HepG2 (cell line): Measurements from ENCODE around the gene RICTOR. TPM values are rescaled to one million over a fixed set of nuclear protein-coding genes. Genes with fewer than 3 reads are reported as not detected.

Experiments used
- ATAC-seq: fragments of 200-7000 bp; cut with Tn5 transposase; 3 replicates; pipeline ENCODE4 v1.9.1; 2020; ENCODE audit warnings: mild to moderate bottlenecking, moderate library complexity
- BruUV-seq: library from RNA; stranded (reverse); fragments of 400-500 nt; replicated peaks from 2 replicates; lab custom pipeline; 2021; lab: Mats Ljungman, UMichigan
- CTCF ChIA-PET: fragments of 300-600 bp; formaldehyde crosslinking; extraction: SDS; loops from one replicate; lab custom pipeline; 2021; ENCODE audit warnings: low total read pairs, inconsistent platforms, low intra/inter-chr PET ratio; lab: Yijun Ruan, JAX
- POLR2A ChIA-PET: fragments of 350-600 bp; sonication (Branson Sonifier 250); formaldehyde crosslinking; loops from one replicate; lab custom pipeline; 2020; ENCODE audit warnings: antibody characterized with exemption, inconsistent platforms; lab: Yijun Ruan, JAX
- DNase-seq: peaks from one replicate; pipeline ENCODE4 v3.0.0-alpha.2; 2015; ENCODE audit warnings: low spot score
- FAIRE-seq: peaks from 3 replicates; lab custom pipeline; 2011; peaks lifted over from hg19 to GRCh38; lab: Jason Lieb, UNC
- H2AFZ ChIP-seq: one replicate; pipeline ENCODE4 v1.6.1; 2011; ENCODE audit warnings: low read length, inconsistent platforms
- H3K27ac ChIP-seq: fragments of 300-600 bp; 3 replicates; pipeline ENCODE4 v1.8.0; 2011; ENCODE audit warnings: mixed run types, mild to moderate bottlenecking, mixed read lengths, low read length, inconsistent platforms; ENCODE audit not compliant: insufficient read depth; ENCODE audit errors: extremely low read length
- H3K27me3 ChIP-seq, 2 experiments: fragments of 200-600 bp in 1 of 2; 2 replicates in 1 of 2; 3 replicates in 1 of 2; pipeline versions ENCODE4 v1.6.0 to v1.8.0; 2011; ENCODE audit warnings: low read length in 2 of 2, mild to moderate bottlenecking in 2 of 2, moderate library complexity in 2 of 2, inconsistent platforms in 1 of 2; ENCODE audit not compliant: insufficient read depth in 2 of 2, control insufficient read depth in 1 of 2
- H3K36me3 ChIP-seq, 2 experiments: fragments of 200-600 bp in 1 of 2; replicated peaks in 1 of 2; 2 replicates in 1 of 2; 3 replicates in 1 of 2; pipeline versions ENCODE4 v1.5.1 to v1.8.0; 2011; ENCODE audit warnings: low read length in 2 of 2, inconsistent platforms in 1 of 2; ENCODE audit not compliant: insufficient read depth in 2 of 2, control insufficient read depth in 1 of 2
- H3K4me1 ChIP-seq: 2 replicates; pipeline ENCODE4 v1.5.1; 2012; ENCODE audit warnings: low read length, inconsistent platforms; ENCODE audit not compliant: insufficient read depth
- H3K4me2 ChIP-seq: 2 replicates; pipeline ENCODE4 v1.6.0; 2011; ENCODE audit warnings: low read depth, low read length, inconsistent platforms
- H3K4me3 ChIP-seq, 3 experiments: fragments of 200-600 bp in 1 of 3; sonication (generic), shearing (Covaris generic) in 1 of 3; replicated peaks in 1 of 3; 2 replicates each; pipeline ENCODE4 v1.5.1; 2011 to 2016; ENCODE audit warnings: low read length in 3 of 3, inconsistent platforms in 2 of 3, low read depth in 2 of 3, mild to moderate bottlenecking in 2 of 3, control low read depth in 1 of 3, mixed read lengths in 1 of 3; ENCODE audit not compliant: insufficient read depth in 1 of 3
- H3K79me2 ChIP-seq: one replicate; pipeline ENCODE4 v1.6.1; 2011; ENCODE audit warnings: low read length, inconsistent platforms; ENCODE audit not compliant: insufficient read depth
- H3K9ac ChIP-seq: 2 replicates; pipeline ENCODE4 v1.6.0; 2011; ENCODE audit warnings: mild to moderate bottlenecking, low read depth, low read length, inconsistent platforms; ENCODE audit not compliant: insufficient read depth
- H3K9me3 ChIP-seq: 2 replicates; pipeline ENCODE4 v1.5.1; 2012; ENCODE audit warnings: mild to moderate bottlenecking, low read length
- H4K20me1 ChIP-seq: 2 replicates; pipeline ENCODE4 v1.6.0; 2011; ENCODE audit warnings: inconsistent platforms, mild to moderate bottlenecking, low read length, moderate library complexity; ENCODE audit not compliant: insufficient read depth
- BATF2 ChIP-seq: sonication (generic); formaldehyde crosslinking; IDR thresholded peaks from 2 replicates; pipeline ENCODE4 v1.8.0; 2022; ENCODE audit warnings: mild to moderate bottlenecking, missing genetic modification reagents, moderate library complexity
- CHCHD3 ChIP-seq: sonication (generic); formaldehyde crosslinking; IDR thresholded peaks from 2 replicates; pipeline ENCODE4 v1.8.0; 2022; ENCODE audit warnings: mild to moderate bottlenecking, missing genetic modification reagents, moderate library complexity
- DPF2 ChIP-seq: sonication (generic); formaldehyde crosslinking; IDR thresholded peaks from 2 replicates; pipeline ENCODE4 v1.4.0; 2020; ENCODE audit warnings: mild to moderate bottlenecking, low read depth, missing genetic modification reagents, borderline replicate concordance
- EP300 ChIP-seq, 3 experiments: sonication (generic) in 1 of 3; formaldehyde crosslinking in 1 of 3; IDR thresholded peaks; 2 replicates each; pipeline versions ENCODE4 v1.5.1 to v1.6.1; 2011 to 2020; ENCODE audit warnings: low read depth in 2 of 3, low read length in 2 of 3, borderline replicate concordance in 1 of 3, improper control_type of control experiment in 1 of 3, mild to moderate bottlenecking in 1 of 3, missing genetic modification reagents in 1 of 3, moderate library complexity in 1 of 3
- FOXC1 ChIP-seq: sonication (generic); formaldehyde crosslinking; IDR thresholded peaks from 2 replicates; pipeline ENCODE4 v1.8.0; 2022; ENCODE audit warnings: mild to moderate bottlenecking, missing genetic modification reagents, borderline replicate concordance
- HCFC1 ChIP-seq: fragments of 150-350 bp; IDR thresholded peaks from 2 replicates; pipeline ENCODE4 v1.6.1; 2014; ENCODE audit warnings: low read depth, low read length
- IRF1 ChIP-seq: sonication (generic); formaldehyde crosslinking; IDR thresholded peaks from 2 replicates; pipeline ENCODE4 v1.4.0; 2020; ENCODE audit warnings: low read depth, mild to moderate bottlenecking, missing genetic modification reagents
- KLF15 ChIP-seq: sonication (generic); formaldehyde crosslinking; IDR thresholded peaks from 2 replicates; pipeline ENCODE4 v1.8.1; 2023; ENCODE audit warnings: borderline replicate concordance, mild to moderate bottlenecking, inconsistent platforms, missing genetic modification reagents, mixed read lengths
- REXO4 ChIP-seq: sonication (generic); formaldehyde crosslinking; IDR thresholded peaks from 2 replicates; pipeline ENCODE4 v1.8.0; 2022; ENCODE audit warnings: missing genetic modification reagents, mild to moderate bottlenecking, borderline replicate concordance
- SETDB1 ChIP-seq: sonication (generic); formaldehyde crosslinking; IDR thresholded peaks from 2 replicates; pipeline ENCODE4 v1.5.1; 2020; ENCODE audit warnings: missing genetic modification reagents, mild to moderate bottlenecking, borderline replicate concordance
- TFDP2 ChIP-seq: sonication (generic); formaldehyde crosslinking; IDR thresholded peaks from 2 replicates; pipeline ENCODE4 v1.4.0; 2020; ENCODE audit warnings: missing genetic modification reagents
- ZBTB37 ChIP-seq: sonication (generic); formaldehyde crosslinking; IDR thresholded peaks from 2 replicates; pipeline ENCODE4 v1.4.0; 2020; ENCODE audit warnings: mild to moderate bottlenecking, missing genetic modification reagents
- ZNF343 ChIP-seq: sonication (generic); formaldehyde crosslinking; IDR thresholded peaks from 2 replicates; pipeline ENCODE4 v1.4.0; 2020; ENCODE audit warnings: mild to moderate bottlenecking, missing genetic modification reagents
- ZNF570 ChIP-seq: sonication (generic); formaldehyde crosslinking; IDR thresholded peaks from 2 replicates; pipeline ENCODE4 v1.4.0; 2020; ENCODE audit warnings: mild to moderate bottlenecking, missing genetic modification reagents, borderline replicate concordance
- ZNF609 ChIP-seq: sonication (generic); formaldehyde crosslinking; IDR thresholded peaks from 2 replicates; pipeline ENCODE4 v1.4.0; 2020; ENCODE audit warnings: mild to moderate bottlenecking, missing genetic modification reagents, borderline replicate concordance
- WGBS: methylation state at CpG from one replicate; pipeline ENCODE4 v1.1.6; 2017; ENCODE audit warnings: low lambda C conversion rate; 5-methylcytosine and 5-hydroxymethylcytosine counted together
- in situ Hi-C: cut with HindIII; loops from 2 replicates; pipeline ENCODE4 v1.10.0; 2017; ENCODE audit warnings: low pct_unique_long_range_greater_than_20kb; ENCODE audit not compliant: extremely low pct_ligation_motif_present
- intact Hi-C: fragments of 100-400 bp; cut with micrococcal nuclease; formaldehyde crosslinking; loops from one replicate; pipeline ENCODE4 v1.10.0; 2022; ENCODE audit not compliant: unreplicated experiment
- polyA plus RNA-seq, 8 experiments: library from polyadenylated mRNA; depleted of rRNA in 3 of 8; stranded (reverse) in 7 of 8; unstranded in 1 of 8; fragments of >200 nt; fragmentation: Illumina TruSeq in 4 of 8; extraction: Trizol in 4 of 8; gene quantifications; 2 replicates each; pipeline versions ENCODE4 v1.2.1 to v1.2.3, GENCODE V29; 2011 to 2016; ENCODE audit warnings: low read depth in 4 of 8, missing spikeins in 1 of 8, mixed read lengths in 1 of 8; ENCODE audit not compliant: insufficient read depth in 1 of 8
- total RNA-seq, 5 experiments: library from RNA; depleted of rRNA; stranded (reverse); fragments of >200 nt; fragmentation: Illumina TruSeq; extraction: Trizol; gene quantifications; 2 replicates each; pipeline ENCODE4 v1.2.3, GENCODE V29; 2016; ENCODE audit warnings: low read depth in 1 of 5

Gene RICTOR
- total and polyA plus RNA-seq, 2 of the 13 experiments (the other 11 are each of a cell fraction or from before 2014, with no cell fraction given): 10.7 to 15.4 TPM

- ATAC-seq (no peak), DNase-seq (no peak), FAIRE-seq (no peak)
- Histone ChIP-seq H4K20me1 (no peaks in the 10 kb centered on the region), H3K4me1 (no peaks in the 10 kb centered on the region), H3K27ac (no peak overlapping the region), H3K27me3 (no peaks in the 10 kb centered on the region), H3K79me2 (no peaks in the 10 kb centered on the region), H3K36me3 (peaks cover 5 to 43% of the 10 kb centered on the region in 2 experiments; a peak in 4 of 5 replicates), H3K9ac (no peak overlapping the region), H3K4me3 (no peak overlapping the region), H3K4me2 (no peak overlapping the region), H2AFZ (no peak overlapping the region), H3K9me3 (no peaks in the 10 kb centered on the region)
- intact Hi-C loops: no loop called here
- WGBS: 96% methylated on average over 4 of the region's 4 CpGs
- ChIA-PET CTCF (no interaction called here), POLR2A (no interaction called here)
- in situ Hi-C loops: no loop called here
- BruUV-seq: no TSS peak
- no peak for TF ChIP-seq REXO4
- TF ChIP-seq ZBTB37 (CRISPR knock-in tag): no peak
- TF ChIP-seq TFDP2 (CRISPR knock-in tag): no peak
- TF ChIP-seq ZNF343 (CRISPR knock-in tag): no peak
- TF ChIP-seq HCFC1: no peak
- TF ChIP-seq EP300 (IDR thresholded peaks at IDR 0.05; ENCODE audit: low read depth in 2 of 2, low read length in 2 of 2): no peak
- TF ChIP-seq EP300 (CRISPR knock-in tag; IDR thresholded peaks at IDR 0.05; ENCODE audit: borderline replicate concordance): no peak
- TF ChIP-seq ZNF609 (CRISPR knock-in tag): no peak
- TF ChIP-seq ZNF570 (CRISPR knock-in tag): no peak
- TF ChIP-seq CHCHD3 (CRISPR knock-in tag): no peak
- no peak for TF ChIP-seq DPF2 (CRISPR knock-in tag)
- no peak for TF ChIP-seq BATF2 (CRISPR knock-in tag)
- TF ChIP-seq KLF15 (CRISPR knock-in tag): no peak
- TF ChIP-seq SETDB1 (CRISPR knock-in tag): no peak
- TF ChIP-seq IRF1 (CRISPR knock-in tag): no peak
- no peak for TF ChIP-seq FOXC1 (CRISPR knock-in tag)
These were observed 129.9 kb downstream of the RICTOR start for GRCh38 chr5:38944282-38944681.
